ENCODE measurements around the gene HK2. TPM values are rescaled to one million over a fixed set of nuclear protein-coding genes. Genes with fewer than 3 reads are reported as not detected.
"Not testable (repeated sequence)": the region's sequence is repeated elsewhere in the genome, so short reads cannot be mapped to it uniquely, and the experiment has no call there.

The HK2 gene
- total and polyA plus RNA-seq, 7 experiments from 2014 or later: 3.6 to 74.6 (median 12.1) TPM

- Mint-ChIP-seq H3K27me3 (no peaks in the 10 kb centered on the region), H3K4me3 (no peak overlapping the region), H3K4me1 (peaks cover 0 to 2% (median 0%) of the 10 kb centered on the region in 7 donors), H3K9me3 (peaks cover 0 to 29% (median 6%) of the 10 kb centered on the region in 11 donors), H3K27ac (no peak overlapping the region), H3K36me3 (peaks cover 25 to 83% (median 72%) of the 10 kb centered on the region in 5 donors)
- intact Hi-C loops (cut with micrococcal nuclease): no loop called here
- H3K36me3 ChIP-seq (ENCODE audit: control insufficient read depth in 2 of 3, insufficient read depth in 3 of 3, low read length in 3 of 3): peaks cover 0 to 41% (median 9%) of the 10 kb centered on the region in 3 experiments
- POLR2A ChIA-PET: no interaction called here
- no peak for ATAC-seq
- DNase-seq: no peak
- CTCF ChIA-PET: no interaction called here
- no peaks in the 10 kb centered on the region for H3K27me3 ChIP-seq (ENCODE audit: control insufficient read depth in 2 of 2, insufficient read depth in 2 of 2, low read length in 2 of 2)
- H3K9me3 ChIP-seq (ENCODE audit: control insufficient read depth in 2 of 3, low read length in 3 of 3): peaks cover 0 to 5% (median 0%) of the 10 kb centered on the region in 3 experiments
- H3K27ac ChIP-seq (ENCODE audit: low read depth, low read length): no peak overlapping the region
- no peaks in the 10 kb centered on the region for H3K4me1 ChIP-seq (ENCODE audit: control insufficient read depth in 2 of 2, insufficient read depth in 2 of 2, low read length in 2 of 2)
- H3K4me3 ChIP-seq (ENCODE audit: low read length): no peak overlapping the region
These were observed 59.4 kb downstream of the HK2 start for GRCh38 chr2:74893332-74893731.

- no peaks in the 10 kb centered on the region for H3K27me3 Mint-ChIP-seq
- intact Hi-C loops (cut with micrococcal nuclease): no loop called here
- Histone ChIP-seq H3K4me1 (ENCODE audit: control insufficient read depth in 2 of 2, insufficient read depth in 2 of 2, low read length in 2 of 2) (no peaks in the 10 kb centered on the region), H3K36me3 (ENCODE audit: control insufficient read depth in 2 of 3, insufficient read depth in 3 of 3, low read length in 3 of 3) (peaks cover 0 to 30% (median 0%) of the 10 kb centered on the region in 3 experiments), H3K4me3 (ENCODE audit: low read length) (no peak overlapping the region), H3K27ac (ENCODE audit: low read depth, low read length) (no peak overlapping the region), H3K27me3 (ENCODE audit: control insufficient read depth in 2 of 2, insufficient read depth in 2 of 2, low read length in 2 of 2) (no peaks in the 10 kb centered on the region), H3K9me3 (ENCODE audit: control insufficient read depth in 2 of 3, low read length in 3 of 3) (peaks cover 0 to 5% (median 0%) of the 10 kb centered on the region in 3 experiments)
- H3K4me3 Mint-ChIP-seq: no peak overlapping the region
- ATAC-seq: no peak
- CTCF ChIA-PET: no interaction called here
- peaks cover 0 to 2% (median 0%) of the 10 kb centered on the region in 7 donors for H3K4me1 Mint-ChIP-seq
- POLR2A ChIA-PET: no interaction called here
- no peak for DNase-seq
- H3K9me3 Mint-ChIP-seq: peaks cover 0 to 31% (median 7%) of the 10 kb centered on the region in 11 donors
- H3K36me3 Mint-ChIP-seq: peaks cover 18 to 76% (median 63%) of the 10 kb centered on the region in 5 donors
- H3K27ac Mint-ChIP-seq: no peak overlapping the region
These were observed 60.5 kb downstream of the HK2 start for GRCh38 chr2:74894272-74894981.

GRCh38 chr2:74895001-74895400, 61.1 kb downstream of the HK2 start:
- no peak overlapping the region for H3K4me3 Mint-ChIP-seq
- H3K4me1 ChIP-seq (ENCODE audit: control insufficient read depth in 2 of 2, insufficient read depth in 2 of 2, low read length in 2 of 2): no peaks in the 10 kb centered on the region
- no peaks in the 10 kb centered on the region for H3K27me3 ChIP-seq (ENCODE audit: control insufficient read depth in 2 of 2, insufficient read depth in 2 of 2, low read length in 2 of 2)
- H3K4me3 ChIP-seq (ENCODE audit: low read length): no peak overlapping the region
- H3K27me3 Mint-ChIP-seq: no peaks in the 10 kb centered on the region
- ChIA-PET CTCF (no interaction called here), POLR2A (no interaction called here)
- peaks cover 0 to 31% (median 7%) of the 10 kb centered on the region in 11 donors for H3K9me3 Mint-ChIP-seq
- no peak overlapping the region for H3K27ac ChIP-seq (ENCODE audit: low read depth, low read length)
- H3K27ac Mint-ChIP-seq: no peak overlapping the region
- peaks cover 0 to 5% (median 0%) of the 10 kb centered on the region in 3 experiments for H3K9me3 ChIP-seq (ENCODE audit: control insufficient read depth in 2 of 3, low read length in 3 of 3)
- H3K4me1 Mint-ChIP-seq: peaks cover 0 to 2% (median 0%) of the 10 kb centered on the region in 7 donors
- intact Hi-C loops (cut with micrococcal nuclease): no loop called here
- ATAC-seq (no peak), DNase-seq (no peak)
- peaks cover 13 to 70% (median 57%) of the 10 kb centered on the region in 5 donors for H3K36me3 Mint-ChIP-seq
- H3K36me3 ChIP-seq (ENCODE audit: control insufficient read depth in 2 of 3, insufficient read depth in 3 of 3, low read length in 3 of 3): peaks cover 0 to 24% (median 0%) of the 10 kb centered on the region in 3 experiments

GRCh38 chr2:74896232-74896631, 62.3 kb downstream of the HK2 start:
- H3K4me3 ChIP-seq (ENCODE audit: low read length): no peak overlapping the region
- no peak overlapping the region for H3K27ac ChIP-seq (ENCODE audit: low read depth, low read length)
- no peaks in the 10 kb centered on the region for H3K4me1 ChIP-seq (ENCODE audit: control insufficient read depth in 2 of 2, insufficient read depth in 2 of 2, low read length in 2 of 2)
- Mint-ChIP-seq H3K27ac (no peak overlapping the region), H3K9me3 (peaks cover 0 to 31% (median 7%) of the 10 kb centered on the region in 11 donors), H3K27me3 (no peaks in the 10 kb centered on the region), H3K36me3 (peaks cover 13 to 59% (median 45%) of the 10 kb centered on the region in 5 donors), H3K4me1 (no peaks in the 10 kb centered on the region), H3K4me3 (no peak overlapping the region)
- H3K27me3 ChIP-seq (ENCODE audit: control insufficient read depth in 2 of 2, insufficient read depth in 2 of 2, low read length in 2 of 2): no peaks in the 10 kb centered on the region
- peaks cover 0 to 12% (median 0%) of the 10 kb centered on the region in 3 experiments for H3K36me3 ChIP-seq (ENCODE audit: control insufficient read depth in 2 of 3, insufficient read depth in 3 of 3, low read length in 3 of 3)
- ChIA-PET POLR2A (no interaction called here), CTCF (no interaction called here)
- peaks cover 0 to 5% (median 0%) of the 10 kb centered on the region in 3 experiments for H3K9me3 ChIP-seq (ENCODE audit: control insufficient read depth in 2 of 3, low read length in 3 of 3)
- intact Hi-C loops (cut with micrococcal nuclease): no loop called here
- no peak for DNase-seq
- no peak for ATAC-seq

GRCh38 chr2:74900225-74900624, 66.3 kb downstream of the HK2 start:
- POLR2A ChIA-PET, CTCF ChIA-PET, H3K27ac Mint-ChIP-seq: not testable (repeated sequence)

GRCh38 chr2:74902281-74902860, 68.4 kb downstream of the HK2 start:
- Mint-ChIP-seq H3K9me3 (peaks cover 0 to 12% (median 4%) of the 10 kb centered on the region in 11 donors), H3K4me1 (no peaks in the 10 kb centered on the region), H3K27me3 (peaks cover 0 to 8% (median 4%) of the 10 kb centered on the region in 5 donors), H3K27ac (no peak overlapping the region), H3K36me3 (peaks cover 0 to 10% (median 4%) of the 10 kb centered on the region in 5 donors), H3K4me3 (no peak overlapping the region)
- ChIA-PET CTCF (no interaction called here), POLR2A (no interaction called here)
- intact Hi-C loops (cut with micrococcal nuclease): no loop called here
- H3K4me3 ChIP-seq (ENCODE audit: low read length): no peak overlapping the region
- no peak for ATAC-seq
- no peaks in the 10 kb centered on the region for H3K27me3 ChIP-seq (ENCODE audit: control insufficient read depth in 2 of 2, insufficient read depth in 2 of 2, low read length in 2 of 2)
- no peak for DNase-seq
- H3K4me1 ChIP-seq (ENCODE audit: control insufficient read depth in 2 of 2, insufficient read depth in 2 of 2, low read length in 2 of 2): no peaks in the 10 kb centered on the region
- no peak overlapping the region for H3K27ac ChIP-seq (ENCODE audit: low read depth, low read length)
- H3K36me3 ChIP-seq (ENCODE audit: control insufficient read depth in 2 of 3, insufficient read depth in 3 of 3, low read length in 3 of 3): no peaks in the 10 kb centered on the region
- no peaks in the 10 kb centered on the region for H3K9me3 ChIP-seq (ENCODE audit: control insufficient read depth in 2 of 3, low read length in 3 of 3)

More at GRCh38 chr2:74900225-74900624, 66.3 kb downstream of the HK2 start:
- H3K4me1 Mint-ChIP-seq; H3K36me3 ChIP-seq (ENCODE audit: control insufficient read depth in 2 of 3, insufficient read depth in 3 of 3, low read length in 3 of 3); DNase-seq; H3K4me1 ChIP-seq (ENCODE audit: control insufficient read depth in 2 of 2, insufficient read depth in 2 of 2, low read length in 2 of 2); H3K27me3 ChIP-seq (ENCODE audit: control insufficient read depth in 2 of 2, insufficient read depth in 2 of 2, low read length in 2 of 2); H3K4me3 ChIP-seq (ENCODE audit: low read length); intact Hi-C loops (cut with micrococcal nuclease); H3K4me3 Mint-ChIP-seq; H3K27me3 Mint-ChIP-seq; H3K9me3 ChIP-seq (ENCODE audit: control insufficient read depth in 2 of 3, low read length in 3 of 3); H3K27ac ChIP-seq (ENCODE audit: low read depth, low read length); ATAC-seq: not testable (repeated sequence)
- Mint-ChIP-seq H3K36me3 (peaks cover 6 to 25% (median 16%) of the 10 kb centered on the region in 5 donors), H3K9me3 (peaks cover 0 to 25% (median 4%) of the 10 kb centered on the region in 11 donors)
